Neutrophil (primary cell): Measurements from ENCODE around the gene TRAPPC6A.

Experiments used
- H3K27ac ChIP-seq: fragments of 200-600 bp; sonication (generic); 2 replicates; pipeline ENCODE4 v1.5.1; 2016; ENCODE audit warnings: mild to moderate bottlenecking, moderate library complexity
- H3K27me3 ChIP-seq: fragments of 200-600 bp; sonication (generic); 2 replicates; pipeline ENCODE4 v1.6.0; 2016; ENCODE audit warnings: mild to moderate bottlenecking
- H3K36me3 ChIP-seq: fragments of 200-600 bp; sonication (generic); 2 replicates; pipeline ENCODE4 v1.5.1; 2017
- H3K4me1 ChIP-seq, 2 experiments: fragments of 200-600 bp in 1 of 2; sonication (generic) in 1 of 2; 1 replicate in 1 of 2; 2 replicates in 1 of 2; pipeline versions ENCODE4 v1.5.1 to v1.6.1; 2013 to 2016; ENCODE audit warnings: low read depth in 1 of 2, low read length in 1 of 2, mild to moderate bottlenecking in 1 of 2, moderate library complexity in 1 of 2; ENCODE audit not compliant: control insufficient read depth in 1 of 2, insufficient read depth in 1 of 2
- H3K4me3 ChIP-seq, 2 experiments: fragments of 200-600 bp in 1 of 2; sonication (generic) in 1 of 2; 1 replicate in 1 of 2; 2 replicates in 1 of 2; pipeline ENCODE4 v1.5.1; 2013 to 2016; ENCODE audit warnings: low read depth in 1 of 2, low read length in 1 of 2, mild to moderate bottlenecking in 1 of 2, moderate library complexity in 1 of 2
- H3K9me3 ChIP-seq: fragments of 200-600 bp; sonication (generic); 2 replicates; pipeline ENCODE4 v1.5.1; 2016
- TF ChIP-seq, protein P1 (sequence below): fragments of 200-600 bp; sonication (generic); IDR thresholded peaks from 2 replicates; pipeline ENCODE4 v1.5.1; 2016; ENCODE audit warnings: antibody characterized with exemption

Gene TRAPPC6A

DNA sequence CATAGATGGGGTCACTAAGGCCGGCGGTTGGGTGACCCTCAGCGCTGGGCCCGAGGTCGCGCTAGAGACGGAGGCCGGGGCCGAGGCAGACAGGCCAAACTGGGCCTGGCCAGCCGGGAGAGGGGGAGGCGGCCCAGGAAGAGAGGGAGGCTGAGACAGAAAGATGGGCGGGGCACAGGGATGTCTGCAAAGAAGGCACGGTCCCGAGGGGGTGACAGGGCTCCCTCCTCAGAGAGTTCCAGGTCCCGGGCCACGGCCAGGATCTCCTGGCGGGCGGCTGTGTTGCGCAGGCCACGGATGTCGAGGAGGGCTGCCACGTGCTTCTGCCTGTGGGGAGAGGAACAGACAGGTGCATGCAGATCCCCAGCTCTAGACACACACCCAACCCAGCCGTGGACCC, 35.0 kb upstream of the TRAPPC6A start:
- H3K9me3 ChIP-seq, result no peaks in the 10 kb centered on the region
- peaks cover 73% of the 10 kb centered on the region for H3K27me3 ChIP-seq
- TF ChIP-seq, protein P1, sequence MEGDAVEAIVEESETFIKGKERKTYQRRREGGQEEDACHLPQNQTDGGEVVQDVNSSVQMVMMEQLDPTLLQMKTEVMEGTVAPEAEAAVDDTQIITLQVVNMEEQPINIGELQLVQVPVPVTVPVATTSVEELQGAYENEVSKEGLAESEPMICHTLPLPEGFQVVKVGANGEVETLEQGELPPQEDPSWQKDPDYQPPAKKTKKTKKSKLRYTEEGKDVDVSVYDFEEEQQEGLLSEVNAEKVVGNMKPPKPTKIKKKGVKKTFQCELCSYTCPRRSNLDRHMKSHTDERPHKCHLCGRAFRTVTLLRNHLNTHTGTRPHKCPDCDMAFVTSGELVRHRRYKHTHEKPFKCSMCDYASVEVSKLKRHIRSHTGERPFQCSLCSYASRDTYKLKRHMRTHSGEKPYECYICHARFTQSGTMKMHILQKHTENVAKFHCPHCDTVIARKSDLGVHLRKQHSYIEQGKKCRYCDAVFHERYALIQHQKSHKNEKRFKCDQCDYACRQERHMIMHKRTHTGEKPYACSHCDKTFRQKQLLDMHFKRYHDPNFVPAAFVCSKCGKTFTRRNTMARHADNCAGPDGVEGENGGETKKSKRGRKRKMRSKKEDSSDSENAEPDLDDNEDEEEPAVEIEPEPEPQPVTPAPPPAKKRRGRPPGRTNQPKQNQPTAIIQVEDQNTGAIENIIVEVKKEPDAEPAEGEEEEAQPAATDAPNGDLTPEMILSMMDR, result no peak
- peaks cover 11 to 12% of the 10 kb centered on the region in 2 experiments for H3K4me1 ChIP-seq
- H3K36me3 ChIP-seq, result no peaks in the 10 kb centered on the region
- H3K27ac ChIP-seq, result no peak overlapping the region
- no peak overlapping the region for H3K4me3 ChIP-seq

DNA sequence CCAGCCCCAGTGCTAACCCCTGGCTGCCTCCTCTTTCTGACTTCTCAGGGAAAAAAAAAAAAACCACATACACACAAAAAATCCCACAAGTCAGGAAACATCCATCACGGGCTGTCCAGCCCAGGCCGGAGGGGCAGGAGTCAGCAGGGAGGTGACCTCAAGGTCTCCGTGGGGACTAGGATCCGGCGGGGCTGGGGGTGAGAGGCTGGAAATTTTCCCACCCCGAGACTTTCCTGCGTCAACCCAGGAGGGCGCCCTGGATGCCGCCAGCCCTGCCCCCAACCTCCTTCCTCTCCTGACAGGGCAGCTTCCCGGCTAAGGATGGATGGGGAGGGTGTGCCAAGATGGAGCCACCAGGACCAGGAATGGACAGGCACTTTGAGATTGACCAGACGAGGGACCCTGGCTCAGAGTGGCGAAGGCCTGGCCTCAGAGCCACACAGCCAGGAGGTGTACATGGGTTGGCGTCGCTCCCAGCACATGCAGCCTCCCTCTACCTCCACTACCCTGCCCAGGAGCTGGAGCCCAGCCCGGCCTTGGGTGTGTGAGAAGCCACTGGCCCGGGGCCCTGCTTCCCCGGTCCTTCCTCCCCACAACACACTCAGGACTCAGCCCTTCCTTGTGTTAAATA, 33.8 kb upstream of the TRAPPC6A start:
- Histone ChIP-seq H3K9me3 (no peaks in the 10 kb centered on the region), H3K4me1 (peaks cover 11 to 12% of the 10 kb centered on the region in 2 experiments), H3K27ac (no peak overlapping the region), H3K36me3 (no peaks in the 10 kb centered on the region), H3K27me3 (peaks cover 61% of the 10 kb centered on the region), H3K4me3 (no peak overlapping the region)
- TF ChIP-seq, protein P1, result no peak

DNA sequence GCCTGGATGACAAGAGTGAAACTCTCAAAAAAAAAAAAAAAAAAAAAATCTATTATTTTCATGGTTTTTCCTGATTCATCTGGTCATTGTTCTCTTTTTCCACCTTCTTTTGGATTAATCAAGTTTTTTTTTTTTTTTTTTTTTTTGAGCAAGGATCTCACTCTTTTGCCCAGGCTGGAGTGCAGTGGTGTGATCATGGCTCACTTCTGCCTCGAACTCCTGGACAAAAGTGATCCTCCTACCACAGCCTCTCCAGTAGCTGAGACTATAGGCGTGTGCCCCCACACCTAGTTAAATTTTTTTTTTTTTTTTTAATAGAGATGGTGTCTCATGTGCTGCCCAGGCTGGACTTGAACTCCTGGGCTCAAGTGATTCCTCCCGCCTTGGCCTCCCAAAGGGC, 28.3 kb upstream of the TRAPPC6A start:
- TF ChIP-seq, protein P1, result no peak
- Histone ChIP-seq H3K4me1 (peaks cover 5 to 6% of the 10 kb centered on the region in 2 experiments), H3K9me3 (no peaks in the 10 kb centered on the region), H3K36me3 (no peaks in the 10 kb centered on the region), H3K27me3 (peaks cover 9% of the 10 kb centered on the region), H3K27ac (no peak overlapping the region), H3K4me3 (no peak overlapping the region)

DNA sequence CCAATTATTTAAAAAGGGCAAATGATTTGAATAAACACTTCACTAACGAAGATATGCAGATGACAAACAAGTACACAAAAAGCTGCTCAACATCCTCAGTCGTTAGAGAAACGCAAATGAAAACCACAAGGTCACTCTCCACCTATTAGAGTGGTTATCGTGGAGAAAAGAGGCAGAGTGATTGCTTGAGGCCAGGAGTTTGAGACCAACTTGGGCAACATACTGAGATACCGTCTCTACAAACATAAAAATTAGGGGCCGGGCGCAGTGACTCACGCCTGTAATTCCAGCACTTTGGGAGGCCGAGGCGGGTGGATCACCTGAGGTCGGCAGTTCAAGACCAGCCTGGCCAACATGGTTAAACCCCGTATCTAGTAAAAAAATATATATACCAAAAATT, 27.8 kb upstream of the TRAPPC6A start:
- no peaks in the 10 kb centered on the region for H3K9me3 ChIP-seq
- H3K4me3 ChIP-seq, result no peak overlapping the region
- peaks cover 3% of the 10 kb centered on the region for H3K27me3 ChIP-seq
- H3K4me1 ChIP-seq, result peaks cover under 1 to 1% of the 10 kb centered on the region in 2 experiments
- no peaks in the 10 kb centered on the region for H3K36me3 ChIP-seq
- TF ChIP-seq, protein P1, result no peak
- no peak overlapping the region for H3K27ac ChIP-seq

DNA sequence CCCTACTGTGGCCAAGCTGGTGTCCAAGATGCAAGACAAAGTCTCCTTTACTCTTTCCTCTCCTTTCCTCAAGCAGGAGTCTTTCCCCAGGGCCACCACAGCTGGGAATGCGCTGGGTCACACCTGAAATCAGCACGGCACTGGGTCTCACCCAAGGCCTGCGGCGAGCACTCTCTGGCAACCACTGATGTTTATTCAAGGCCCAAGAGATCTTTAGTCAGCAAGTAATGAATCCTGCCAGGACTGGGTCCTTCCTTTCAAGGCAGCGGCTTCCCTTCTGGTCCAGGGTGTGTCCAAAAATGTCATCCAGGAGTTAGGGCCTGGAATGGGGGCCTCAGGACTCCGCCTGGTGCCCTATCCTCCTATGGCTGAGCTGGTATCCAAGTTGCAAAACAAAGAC, 24.6 kb upstream of the TRAPPC6A start:
- Histone ChIP-seq H3K36me3 (no peaks in the 10 kb centered on the region), H3K4me3 (no peak overlapping the region), H3K4me1 (no peaks in the 10 kb centered on the region), H3K9me3 (no peaks in the 10 kb centered on the region), H3K27me3 (no peaks in the 10 kb centered on the region), H3K27ac (no peak overlapping the region)
- TF ChIP-seq, protein P1, result no peak
